Measurements from ENCODE around the gene MMP20. TPM values are rescaled to one million over a fixed set of nuclear protein-coding genes. Genes with fewer than 3 reads are reported as not detected.

MMP20 gene
- total and polyA plus RNA-seq, 2 of the 13 experiments (the other 11 are each of a cell fraction or from before 2014, with no cell fraction given), result 0.05 TPM; not detected in 1

GRCh38 chr11:102596578-102596977 lies 28.6 kb downstream of the MMP20 start (continued):
- TF ChIP-seq HOMEZ (CRISPR knock-in tag; IDR thresholded peaks at IDR 0.05; ENCODE audit: low read depth), result peak; percentile 50; the same call in 1 of the 2 replicates

- Histone ChIP-seq H4K20me1 (ENCODE audit: insufficient read depth, low read length) (no peaks in the 10 kb centered on the region), H2AFZ (ENCODE audit: low read length) (no peak overlapping the region), H3K27ac (ENCODE audit: extremely low read length, insufficient read depth, low read length) (no peak overlapping the region), H3K36me3 (replicated peaks in 1 of 2; ENCODE audit: control insufficient read depth in 1 of 2, insufficient read depth in 2 of 2, low read length in 2 of 2) (no peaks in the 10 kb centered on the region), H3K4me3 (replicated peaks in 1 of 3; ENCODE audit: insufficient read depth in 1 of 3, low read depth in 2 of 3, low read length in 3 of 3) (no peak overlapping the region), H3K4me2 (ENCODE audit: low read depth, low read length) (no peak overlapping the region), H3K9me3 (ENCODE audit: low read length) (no peaks in the 10 kb centered on the region), H3K79me2 (ENCODE audit: insufficient read depth, low read length) (no peaks in the 10 kb centered on the region), H3K9ac (ENCODE audit: insufficient read depth, low read depth, low read length) (no peak overlapping the region), H3K4me1 (ENCODE audit: insufficient read depth, low read length) (peaks cover 17% of the 10 kb centered on the region), H3K27me3 (ENCODE audit: control insufficient read depth in 1 of 2, insufficient read depth in 2 of 2, low read length in 2 of 2) (no peaks in the 10 kb centered on the region)
- CTCF ChIA-PET (ENCODE audit: low intra/inter-chr PET ratio, low total read pairs), result interaction anchor here (0.8 to 2.5 kb wide), 4 partner anchors 18 to 74 kb away, joined by 3 to 24 read pairs (median 10); no protein-coding TSS in a partner anchor
- 51% methylated on average over 11 of the region's 11 CpGs for WGBS (ENCODE audit: low lambda C conversion rate)
- no TSS peak for BruUV-seq (replicated peaks)
- DNase-seq (ENCODE audit: low spot score), result peak; percentile 65
- intact Hi-C loops (cut with micrococcal nuclease; ENCODE audit: unreplicated experiment), result loop anchor here (1.0 kb wide), 2 partner anchors 20 to 73 kb away; no protein-coding TSS in a partner anchor
- peak; percentile 91 for ATAC-seq
- in situ Hi-C loops (cut with HindIII; ENCODE audit: extremely low pct_ligation_motif_present, low pct_unique_long_range_greater_than_20kb), result no loop called here
- POLR2A ChIA-PET, result no interaction called here
- FAIRE-seq, result peak; percentile 73
- no peak for TF ChIP-seq FOXM1 (CRISPR knock-in tag; IDR thresholded peaks at IDR 0.05)
- no peak for TF ChIP-seq MYNN (CRISPR knock-in tag; IDR thresholded peaks at IDR 0.05; ENCODE audit: low read depth)
- 0 out of 2 replicates have a peak, but pooled peaks have one; percentile 20 for TF ChIP-seq FOSL2 (CRISPR knock-in tag; IDR thresholded peaks at IDR 0.05)
- TF ChIP-seq IKZF5 (CRISPR knock-in tag; IDR thresholded peaks at IDR 0.05), result no peak
- TF ChIP-seq BRD4 (CRISPR knock-in tag; IDR thresholded peaks at IDR 0.05), result no peak
- TF ChIP-seq ZNF563 (CRISPR knock-in tag; IDR thresholded peaks at IDR 0.05), result no peak
- TF ChIP-seq MAFK (conservative IDR thresholded peaks at IDR 0.05 in 1 of 2, IDR thresholded peaks at IDR 0.05 in 1 of 2; ENCODE audit: low read length in 2 of 2), result peak in 1 of 2 experiments; percentile 10; a peak in 1 of 4 replicates
- TF ChIP-seq TIGD3 (CRISPR knock-in tag; IDR thresholded peaks at IDR 0.05; ENCODE audit: borderline replicate concordance), result no peak
- no peak for TF ChIP-seq HOXA9 (CRISPR knock-in tag; IDR thresholded peaks at IDR 0.05; ENCODE audit: borderline replicate concordance)
- TF ChIP-seq MXI1 (IDR thresholded peaks at IDR 0.05; ENCODE audit: borderline replicate concordance, low read depth, low read length), result no peak
- peak; percentile 68 for TF ChIP-seq STAG1 (CRISPR knock-in tag; IDR thresholded peaks at IDR 0.05)
- no peak for TF ChIP-seq ZBTB33 (CRISPR knock-in tag; IDR thresholded peaks at IDR 0.05)
- no peak for TF ChIP-seq ZFP82 (CRISPR knock-in tag; IDR thresholded peaks at IDR 0.05; ENCODE audit: borderline replicate concordance)
- no peak for TF ChIP-seq FIP1L1 (IDR thresholded peaks at IDR 0.05; ENCODE audit: borderline replicate concordance, insufficient read depth, low read depth, low read length)
Observed at GRCh38 chr11:102592634-102593581, 32.2 kb downstream of the MMP20 start.

Data from HepG2 (cell line).